GM03348 (cell line): Measurements from ENCODE around the gene UNC45A.
"Not testable (repeated sequence)": the region's sequence is repeated elsewhere in the genome, so short reads cannot be mapped to it uniquely, and the experiment has no call there.

ENCODE experiments used
- DNase-seq: peaks from one replicate; pipeline ENCODE4 v3.0.0; 2012; ENCODE audit warnings: low spot score

The UNC45A gene

GRCh38 chr15:90934949-90935751 lies at the start of gene UNC45A:
Gene UNC45A (plus strand): TSS chr15:90935285. CDS start chr15:90935325, 40 bp downstream.
- peak; percentile 99 for DNase-seq

GRCh38 chr15:90885432-90886290 lies 49.4 kb upstream of the UNC45A start:
- peak; percentile 89 for DNase-seq

- no peak for DNase-seq
These were observed 48.8 kb upstream of the UNC45A start for GRCh38 chr15:90886291-90886614.

GRCh38 chr15:90887037-90887481 lies 48.0 kb upstream of the UNC45A start:
- DNase-seq = no peak

GRCh38 chr15:90889313-90889730 lies 45.8 kb upstream of the UNC45A start:
- DNase-seq = no peak

GRCh38 chr15:90889736-90890456 lies 45.2 kb upstream of the UNC45A start:
- DNase-seq = no peak

GRCh38 chr15:90890839-90891238 lies 44.2 kb upstream of the UNC45A start:
- DNase-seq = no peak

GRCh38 chr15:90891346-90891949 lies 43.6 kb upstream of the UNC45A start:
- DNase-seq = no peak

GRCh38 chr15:90892023-90892422 lies 43.1 kb upstream of the UNC45A start:
- no peak for DNase-seq

- no peak for DNase-seq
These were observed 42.4 kb upstream of the UNC45A start for GRCh38 chr15:90892498-90893174.

- DNase-seq = no peak
These were observed 41.7 kb upstream of the UNC45A start for GRCh38 chr15:90893175-90894090.

GRCh38 chr15:90895571-90896117 lies 39.4 kb upstream of the UNC45A start:
- peak; percentile 20 for DNase-seq

GRCh38 chr15:90897131-90897655 lies 37.9 kb upstream of the UNC45A start:
- not testable (repeated sequence) for DNase-seq

GRCh38 chr15:90901175-90902039 lies 33.7 kb upstream of the UNC45A start:
- DNase-seq = no peak

- DNase-seq = peak; percentile 100
These were observed 32.8 kb upstream of the UNC45A start for GRCh38 chr15:90902040-90902839.

GRCh38 chr15:90902840-90903732 lies 32.0 kb upstream of the UNC45A start, which contains the start of gene MAN2A2:
Gene MAN2A2 (plus strand): TSS chr15:90903302. CDS start chr15:90904208, 906 bp downstream.
- peak; percentile 83 for DNase-seq
